D721Med (cell line): ENCODE measurements around the gene ZNF334.

Experiments used
- DNase-seq: peaks from one replicate; pipeline ENCODE4 v3.0.0; 2011; ENCODE audit warnings: low spot score; ENCODE audit not compliant: insufficient read length
- FAIRE-seq: peaks from 2 replicates; lab custom pipeline; 2011; peaks lifted over from hg19 to GRCh38; lab: Jason Lieb, UNC
- CTCF ChIP-seq: IDR thresholded peaks from 2 replicates; pipeline ENCODE4 v1.5.1; 2012; ENCODE audit warnings: mild to moderate bottlenecking, control low read depth; ENCODE audit not compliant: insufficient read depth; ENCODE audit errors: missing control alignments

The ZNF334 gene

GRCh38 chr20:46464451-46464850, 48.9 kb downstream of the ZNF334 start:
- no peak for DNase-seq
- FAIRE-seq = no peak
- TF ChIP-seq CTCF = no peak

- no peak for TF ChIP-seq CTCF
- FAIRE-seq = no peak
- DNase-seq = no peak
These were observed 49.5 kb downstream of the ZNF334 start for GRCh38 chr20:46463852-46464251.

GRCh38 chr20:46461808-46462207, 51.6 kb downstream of the ZNF334 start:
- FAIRE-seq = no peak
- TF ChIP-seq CTCF = no peak
- DNase-seq = no peak

- FAIRE-seq (peak; percentile 25), DNase-seq (peak; percentile 60)
- no peak for TF ChIP-seq CTCF
These were observed 54.3 kb downstream of the ZNF334 start for GRCh38 chr20:46458866-46459750.

- no peak for FAIRE-seq
- no peak for DNase-seq
- no peak for TF ChIP-seq CTCF
These were observed 56.9 kb downstream of the ZNF334 start for GRCh38 chr20:46456255-46457028.

GRCh38 chr20:46455729-46456128, 57.6 kb downstream of the ZNF334 start:
- FAIRE-seq (no peak), DNase-seq (no peak)
- no peak for TF ChIP-seq CTCF
